ENCODE results near the gene PDE9A. TPM values are rescaled to one million over a fixed set of nuclear protein-coding genes. Genes with fewer than 3 reads are reported as not detected.

The PDE9A gene
- total and polyA plus RNA-seq, 2 experiments from 2014 or later = 26.5 to 31.1 TPM

DNA sequence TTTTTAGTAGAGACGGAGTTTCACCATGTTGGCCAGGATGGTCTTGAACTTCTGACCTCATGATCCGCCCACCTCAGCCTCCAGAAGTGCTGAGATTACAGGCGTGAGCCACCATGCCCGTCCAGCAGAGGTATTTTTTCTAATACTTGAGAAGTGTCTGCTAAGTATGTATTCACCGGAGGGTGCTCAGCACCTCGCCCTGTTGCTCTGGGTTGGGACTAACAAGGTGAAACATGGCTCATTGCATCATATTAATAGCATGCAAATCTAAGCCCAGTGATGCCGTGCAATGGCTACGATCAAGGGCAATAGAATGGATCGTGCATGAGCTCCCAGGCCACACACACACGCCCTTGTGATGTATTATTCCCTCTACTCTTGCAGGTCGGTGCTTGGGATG lies 68.7 kb downstream of the PDE9A start:
- no peak for ATAC-seq
- no peaks in the 10 kb centered on the region for H3K79me2 ChIP-seq (replicated peaks; ENCODE audit: insufficient read depth)

DNA sequence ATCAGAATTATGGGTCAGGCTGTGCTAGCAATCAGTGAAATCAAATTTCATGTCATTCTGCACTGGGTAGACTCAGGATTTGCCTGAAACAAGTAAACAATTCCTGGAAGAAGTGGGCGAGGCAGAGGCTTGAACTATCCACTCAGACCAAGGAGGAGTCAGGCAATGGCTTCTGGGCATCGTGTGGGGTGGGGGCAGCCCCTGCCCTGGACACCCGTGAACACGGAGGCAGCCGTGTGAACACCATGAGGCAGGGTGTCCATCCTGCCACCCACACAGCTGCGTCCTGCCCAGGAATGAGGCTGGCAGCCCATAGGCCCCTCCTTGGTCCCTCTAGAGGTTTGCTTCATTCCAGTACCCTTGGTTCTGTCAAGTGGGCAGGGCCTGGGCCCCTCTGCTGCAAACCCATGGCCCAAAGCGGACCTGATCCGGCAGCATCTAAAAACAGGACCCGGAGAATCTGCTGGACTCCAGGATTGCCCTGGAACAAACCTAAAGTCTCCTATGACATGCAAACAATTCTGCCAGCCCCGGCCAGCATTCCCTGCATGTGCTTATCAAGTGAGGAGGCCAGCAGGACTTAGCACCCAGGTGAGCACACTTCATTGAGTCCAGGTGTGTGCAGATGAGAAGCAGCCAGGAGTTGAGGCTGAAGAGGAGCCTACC lies 69.5 kb downstream of the PDE9A start:
- Mint-ChIP-seq H3K36me3 (ENCODE audit: low read depth) (no peaks in the 10 kb centered on the region), H3K4me1 (peaks cover 16% of the 10 kb centered on the region), H3K9me3 (no peaks in the 10 kb centered on the region), H3K4me3 (no peak overlapping the region), H3K27me3 (ENCODE audit: insufficient read depth, low read depth, poor library complexity) (peaks cover 4% of the 10 kb centered on the region), H3K27ac (no peak overlapping the region)
- H3K27ac ChIP-seq (ENCODE audit: low read depth) = no peak overlapping the region
- H3K4me1 ChIP-seq (ENCODE audit: insufficient read depth) = no peaks in the 10 kb centered on the region
- H3K79me2 ChIP-seq (replicated peaks; ENCODE audit: insufficient read depth) = no peaks in the 10 kb centered on the region
- H3K4me2 ChIP-seq = no peak overlapping the region
- H2AFZ ChIP-seq = no peak overlapping the region
- DNase-seq (ENCODE audit: low spot score) = no peak
- no peak overlapping the region for H3K4me3 ChIP-seq
- H3K9me2 ChIP-seq (ENCODE audit: insufficient read depth) = no peaks in the 10 kb centered on the region
- 0 out of 2 replicates have a peak, but pooled peaks cover 3% of the 10 kb centered on the region for H4K20me1 ChIP-seq (replicated peaks; ENCODE audit: insufficient read depth)
- H3F3A ChIP-seq (replicated peaks; ENCODE audit: low read depth) = no peaks in the 10 kb centered on the region
- no peak for ATAC-seq
- no peaks in the 10 kb centered on the region for H3K27me3 ChIP-seq (ENCODE audit: insufficient read depth)
- no peaks in the 10 kb centered on the region for H3K36me3 ChIP-seq (ENCODE audit: insufficient read depth)
- no peak for TF ChIP-seq EZH2phosphoT487 (IDR thresholded peaks at IDR 0.05; ENCODE audit: unreplicated experiment)
- TF ChIP-seq CTCF (conservative IDR thresholded peaks at IDR 0.05; ENCODE audit: low read depth in 2 of 2) = no peak
- no peak for TF ChIP-seq STAT1 (IDR thresholded peaks at IDR 0.05; ENCODE audit: unreplicated experiment)
- no peak for TF ChIP-seq EZH2 (IDR thresholded peaks at IDR 0.05; ENCODE audit: low read depth, unreplicated experiment)
- TF ChIP-seq CREB1 (CRISPR knock-in tag; IDR thresholded peaks at IDR 0.05; ENCODE audit: low read depth) = no peak
- no peak for TF ChIP-seq ZNF114 (CRISPR knock-in tag; IDR thresholded peaks at IDR 0.05)
- TF ChIP-seq JUNB (IDR thresholded peaks at IDR 0.05; ENCODE audit: unreplicated experiment) = no peak
- TF ChIP-seq, protein P1, sequence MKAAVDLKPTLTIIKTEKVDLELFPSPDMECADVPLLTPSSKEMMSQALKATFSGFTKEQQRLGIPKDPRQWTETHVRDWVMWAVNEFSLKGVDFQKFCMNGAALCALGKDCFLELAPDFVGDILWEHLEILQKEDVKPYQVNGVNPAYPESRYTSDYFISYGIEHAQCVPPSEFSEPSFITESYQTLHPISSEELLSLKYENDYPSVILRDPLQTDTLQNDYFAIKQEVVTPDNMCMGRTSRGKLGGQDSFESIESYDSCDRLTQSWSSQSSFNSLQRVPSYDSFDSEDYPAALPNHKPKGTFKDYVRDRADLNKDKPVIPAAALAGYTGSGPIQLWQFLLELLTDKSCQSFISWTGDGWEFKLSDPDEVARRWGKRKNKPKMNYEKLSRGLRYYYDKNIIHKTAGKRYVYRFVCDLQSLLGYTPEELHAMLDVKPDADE (IDR thresholded peaks at IDR 0.05) = no peak
- TF ChIP-seq POLR2AphosphoS5 (IDR thresholded peaks at IDR 0.05; ENCODE audit: low read depth) = no peak
- TF ChIP-seq, protein P2, sequence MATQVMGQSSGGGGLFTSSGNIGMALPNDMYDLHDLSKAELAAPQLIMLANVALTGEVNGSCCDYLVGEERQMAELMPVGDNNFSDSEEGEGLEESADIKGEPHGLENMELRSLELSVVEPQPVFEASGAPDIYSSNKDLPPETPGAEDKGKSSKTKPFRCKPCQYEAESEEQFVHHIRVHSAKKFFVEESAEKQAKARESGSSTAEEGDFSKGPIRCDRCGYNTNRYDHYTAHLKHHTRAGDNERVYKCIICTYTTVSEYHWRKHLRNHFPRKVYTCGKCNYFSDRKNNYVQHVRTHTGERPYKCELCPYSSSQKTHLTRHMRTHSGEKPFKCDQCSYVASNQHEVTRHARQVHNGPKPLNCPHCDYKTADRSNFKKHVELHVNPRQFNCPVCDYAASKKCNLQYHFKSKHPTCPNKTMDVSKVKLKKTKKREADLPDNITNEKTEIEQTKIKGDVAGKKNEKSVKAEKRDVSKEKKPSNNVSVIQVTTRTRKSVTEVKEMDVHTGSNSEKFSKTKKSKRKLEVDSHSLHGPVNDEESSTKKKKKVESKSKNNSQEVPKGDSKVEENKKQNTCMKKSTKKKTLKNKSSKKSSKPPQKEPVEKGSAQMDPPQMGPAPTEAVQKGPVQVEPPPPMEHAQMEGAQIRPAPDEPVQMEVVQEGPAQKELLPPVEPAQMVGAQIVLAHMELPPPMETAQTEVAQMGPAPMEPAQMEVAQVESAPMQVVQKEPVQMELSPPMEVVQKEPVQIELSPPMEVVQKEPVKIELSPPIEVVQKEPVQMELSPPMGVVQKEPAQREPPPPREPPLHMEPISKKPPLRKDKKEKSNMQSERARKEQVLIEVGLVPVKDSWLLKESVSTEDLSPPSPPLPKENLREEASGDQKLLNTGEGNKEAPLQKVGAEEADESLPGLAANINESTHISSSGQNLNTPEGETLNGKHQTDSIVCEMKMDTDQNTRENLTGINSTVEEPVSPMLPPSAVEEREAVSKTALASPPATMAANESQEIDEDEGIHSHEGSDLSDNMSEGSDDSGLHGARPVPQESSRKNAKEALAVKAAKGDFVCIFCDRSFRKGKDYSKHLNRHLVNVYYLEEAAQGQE (IDR thresholded peaks at IDR 0.05; ENCODE audit: unreplicated experiment) = no peak
- TF ChIP-seq ZNF331 (CRISPR knock-in tag; IDR thresholded peaks at IDR 0.05; ENCODE audit: low read depth) = no peak

More for the DNA sequence above, 68.7 kb downstream of the PDE9A start:
- Mint-ChIP-seq H3K4me3 (no peak overlapping the region), H3K27ac (no peak overlapping the region), H3K4me1 (peaks cover 16% of the 10 kb centered on the region), H3K9me3 (no peaks in the 10 kb centered on the region), H3K27me3 (ENCODE audit: insufficient read depth, low read depth, poor library complexity) (peaks cover 4% of the 10 kb centered on the region), H3K36me3 (ENCODE audit: low read depth) (no peaks in the 10 kb centered on the region)
- Histone ChIP-seq H3F3A (replicated peaks; ENCODE audit: low read depth) (no peaks in the 10 kb centered on the region), H3K27ac (ENCODE audit: low read depth) (no peak overlapping the region), H3K27me3 (ENCODE audit: insufficient read depth) (no peaks in the 10 kb centered on the region), H3K4me1 (ENCODE audit: insufficient read depth) (no peaks in the 10 kb centered on the region), H4K20me1 (replicated peaks; ENCODE audit: insufficient read depth) (0 out of 2 replicates have a peak, but pooled peaks cover 3% of the 10 kb centered on the region), H2AFZ (no peak overlapping the region), H3K9me2 (ENCODE audit: insufficient read depth) (no peaks in the 10 kb centered on the region), H3K4me2 (no peak overlapping the region), H3K36me3 (ENCODE audit: insufficient read depth) (no peaks in the 10 kb centered on the region), H3K4me3 (no peak overlapping the region)
- TF ChIP-seq ZNF114 (CRISPR knock-in tag; IDR thresholded peaks at IDR 0.05) (no peak), NANOG (IDR thresholded peaks at IDR 0.05; ENCODE audit: borderline replicate concordance) (no peak), POLR2AphosphoS5 (IDR thresholded peaks at IDR 0.05; ENCODE audit: low read depth) (no peak)
- TF ChIP-seq, protein P2 (IDR thresholded peaks at IDR 0.05; ENCODE audit: unreplicated experiment) = no peak
- no peak for DNase-seq (ENCODE audit: low spot score)
